H1 (cell line): ENCODE results near the gene ALDOC. TPM values are rescaled to one million over a fixed set of nuclear protein-coding genes. Genes with fewer than 3 reads are reported as not detected.

Experiments
- CTCF ChIA-PET: fragments of 300-600 bp; sonication (Branson Sonifier 250); formaldehyde crosslinking; loops from one replicate; lab custom pipeline; 2021; ENCODE audit not compliant: partially characterized antibody; lab: Charles Lee
- POLR2A ChIA-PET: fragments of 300-600 bp; sonication (Branson Sonifier 250); formaldehyde crosslinking; loops from one replicate; lab custom pipeline; 2021; ENCODE audit warnings: inconsistent platforms; ENCODE audit not compliant: partially characterized antibody; lab: Charles Lee
- DNase-seq, 2 experiments: peaks; one replicate each; pipeline versions ENCODE4 v3.0.0 to v3.0.0-alpha.2; 2010 to 2022; ENCODE audit warnings: low spot score in 2 of 2, low read depth in 1 of 2, mixed read lengths in 1 of 2
- FAIRE-seq: peaks from 2 replicates; lab custom pipeline; 2011; peaks lifted over from hg19 to GRCh38; lab: Jason Lieb, UNC
- H2AFZ ChIP-seq: 2 replicates; pipeline ENCODE4 v1.8.1; 2012; ENCODE audit warnings: low read length, inconsistent platforms
- H2AK5ac ChIP-seq: 2 replicates; pipeline ENCODE4 v1.6.1; 2013; ENCODE audit warnings: low read depth, low read length
- H2BK120ac ChIP-seq: replicated peaks from 2 replicates; pipeline ENCODE3; 2013; ENCODE audit warnings: low read depth, low read length, inconsistent platforms
- H2BK12ac ChIP-seq: 2 replicates; pipeline ENCODE4 v1.6.1; 2013; ENCODE audit warnings: low read depth, low read length
- H2BK15ac ChIP-seq: 2 replicates; pipeline ENCODE4 v1.6.1; 2013; ENCODE audit warnings: low read length
- H2BK20ac ChIP-seq: 2 replicates; pipeline ENCODE4 v1.6.1; 2013; ENCODE audit warnings: low read length
- H2BK5ac ChIP-seq: 2 replicates; pipeline ENCODE4 v1.6.1; 2013; ENCODE audit warnings: low read depth, low read length
- H3K14ac ChIP-seq: 2 replicates; pipeline ENCODE4 v1.6.1; 2013; ENCODE audit warnings: inconsistent platforms; ENCODE audit not compliant: insufficient read length
- H3K18ac ChIP-seq: 2 replicates; pipeline ENCODE4 v1.6.1; 2013; ENCODE audit warnings: low read length; ENCODE audit errors: extremely low read depth
- H3K23ac ChIP-seq: 2 replicates; pipeline ENCODE4 v1.6.1; 2013; ENCODE audit warnings: inconsistent platforms; ENCODE audit not compliant: insufficient read length
- H3K23me2 ChIP-seq: 2 replicates; pipeline ENCODE4 v1.6.1; 2013; ENCODE audit warnings: low read depth, low read length
- H3K27ac ChIP-seq: 2 replicates; pipeline ENCODE4 v1.6.1; 2011; ENCODE audit warnings: low read depth, low read length, inconsistent platforms
- H3K27me3 ChIP-seq, 4 experiments: replicated peaks in 1 of 4; 1 replicate in 1 of 4; 2 replicates in 3 of 4; pipeline versions ENCODE4 v1.6.1 to v1.8.1; 2011 to 2013; ENCODE audit warnings: low read length in 3 of 4, mild to moderate bottlenecking in 3 of 4, inconsistent platforms in 2 of 4, mixed read lengths in 2 of 4, moderate library complexity in 1 of 4; ENCODE audit not compliant: control insufficient read depth in 3 of 4, insufficient read depth in 3 of 4; ENCODE audit errors: extremely low read depth in 1 of 4
- H3K36me3 ChIP-seq, 4 experiments: 2 replicates each; pipeline versions ENCODE4 v1.6.1 to v1.8.1; 2011 to 2013; ENCODE audit warnings: mild to moderate bottlenecking in 4 of 4, low read length in 3 of 4, moderate library complexity in 2 of 4, control low read depth in 1 of 4, inconsistent platforms in 1 of 4; ENCODE audit not compliant: insufficient read depth in 4 of 4, control insufficient read depth in 2 of 4
- H3K4ac ChIP-seq: replicated peaks from 2 replicates; pipeline ENCODE3; 2013; ENCODE audit warnings: low read length, low read depth, mixed read lengths, inconsistent platforms; ENCODE audit not compliant: insufficient read length
- H3K4me1 ChIP-seq, 4 experiments: replicated peaks in 1 of 4; 1 replicate in 1 of 4; 2 replicates in 3 of 4; pipeline versions ENCODE4 v1.6.1 to v1.8.1; 2011 to 2013; ENCODE audit warnings: low read length in 3 of 4, inconsistent platforms in 2 of 4, mixed read lengths in 1 of 4; ENCODE audit not compliant: insufficient read depth in 4 of 4, control insufficient read depth in 3 of 4
- H3K4me2 ChIP-seq, 2 experiments: 2 replicates each; pipeline versions ENCODE4 v1.6.1 to v1.8.1; 2011 to 2013; ENCODE audit warnings: low read depth in 2 of 2, low read length in 2 of 2, control low read depth in 1 of 2, inconsistent platforms in 1 of 2, mild to moderate bottlenecking in 1 of 2; ENCODE audit not compliant: insufficient read depth in 1 of 2
- H3K4me3 ChIP-seq, 4 experiments: fragments of 200-600, 300-600 bp in 1 of 4; sonication (generic), shearing (Covaris generic), sonication (Bioruptor Twin) in 1 of 4; 2 replicates each; pipeline versions ENCODE4 v1.5.1 to v1.8.1; 2011 to 2016; ENCODE audit warnings: low read length in 4 of 4, low read depth in 3 of 4, control low read depth in 2 of 4, inconsistent platforms in 2 of 4, mild to moderate bottlenecking in 2 of 4, mixed read lengths in 1 of 4, moderate library complexity in 1 of 4; ENCODE audit not compliant: insufficient read depth in 2 of 4; ENCODE audit errors: extremely low read depth in 1 of 4
- H3K56ac ChIP-seq: replicated peaks from 2 replicates; pipeline ENCODE3; 2013; ENCODE audit warnings: low read depth, mild to moderate bottlenecking, mixed read lengths, low read length, inconsistent platforms; ENCODE audit not compliant: insufficient read length
- H3K79me1 ChIP-seq: 2 replicates; pipeline ENCODE4 v1.6.1; 2013; ENCODE audit warnings: low read depth, low read length, control low read depth
- H3K79me2 ChIP-seq, 2 experiments: 2 replicates each; pipeline versions ENCODE4 v1.6.1 to v1.8.1; 2012 to 2013; ENCODE audit warnings: low read length in 2 of 2, mild to moderate bottlenecking in 2 of 2, inconsistent platforms in 1 of 2; ENCODE audit not compliant: insufficient read depth in 2 of 2, control insufficient read depth in 1 of 2
- H3K9ac ChIP-seq, 4 experiments: replicated peaks in 1 of 4; 1 replicate in 1 of 4; 2 replicates in 3 of 4; pipeline versions ENCODE4 v1.6.1 to v1.8.1; 2011 to 2013; ENCODE audit warnings: low read depth in 3 of 4, low read length in 3 of 4, control low read depth in 2 of 4, mild to moderate bottlenecking in 2 of 4, moderate library complexity in 2 of 4, inconsistent platforms in 1 of 4; ENCODE audit errors: extremely low read depth in 1 of 4
- H3K9me3 ChIP-seq, 2 experiments: 2 replicates each; pipeline versions ENCODE4 v1.6.1 to v1.8.1; 2012 to 2013; ENCODE audit warnings: mild to moderate bottlenecking in 2 of 2, moderate library complexity in 2 of 2, control low read depth in 1 of 2, inconsistent platforms in 1 of 2, low read depth in 1 of 2, low read length in 1 of 2, mixed read lengths in 1 of 2; ENCODE audit not compliant: insufficient read depth in 2 of 2
- H4K20me1 ChIP-seq, 2 experiments: replicated peaks in 1 of 2; 2 replicates each; pipeline versions ENCODE3 to v1.8.1; 2011 to 2013; ENCODE audit warnings: inconsistent platforms in 2 of 2, low read length in 2 of 2, mild to moderate bottlenecking in 1 of 2; ENCODE audit not compliant: insufficient read depth in 2 of 2, control insufficient read depth in 1 of 2
- H4K5ac ChIP-seq: 2 replicates; pipeline ENCODE4 v1.6.1; 2013; ENCODE audit warnings: low read length, low read depth, mixed read lengths, inconsistent platforms; ENCODE audit not compliant: insufficient read length
- H4K8ac ChIP-seq: 2 replicates; pipeline ENCODE4 v1.8.0; 2013; ENCODE audit warnings: mild to moderate bottlenecking, moderate library complexity, low read length, inconsistent platforms; ENCODE audit not compliant: insufficient read depth; ENCODE audit errors: extremely low read depth
- H4K91ac ChIP-seq: replicated peaks from 2 replicates; pipeline ENCODE3; 2013; ENCODE audit warnings: low read length, mixed read lengths, inconsistent platforms; ENCODE audit not compliant: insufficient read length
- ASH2L ChIP-seq: fragments of 200-600, 300-600 bp; sonication (generic); IDR thresholded peaks from one replicate; pipeline ENCODE4 v1.7.1; 2017; ENCODE audit warnings: low read length
- EP300 ChIP-seq, 2 experiments: IDR thresholded peaks; 1 replicate in 1 of 2; 2 replicates in 1 of 2; pipeline ENCODE4 v1.6.1; 2011 to 2012; ENCODE audit warnings: low read depth in 2 of 2, low read length in 2 of 2, mild to moderate bottlenecking in 2 of 2, borderline replicate concordance in 1 of 2, inconsistent platforms in 1 of 2, moderate library complexity in 1 of 2
- HDAC6 ChIP-seq: IDR thresholded peaks from one replicate; pipeline ENCODE4 v1.7.1; 2012; ENCODE audit warnings: low read depth, mild to moderate bottlenecking, inconsistent platforms, low read length, moderate library complexity
- JUN ChIP-seq: IDR thresholded peaks from 2 replicates; pipeline ENCODE4 v1.6.1; 2011; ENCODE audit warnings: low read depth, mild to moderate bottlenecking, improper control_type of control experiment, low read length
- NRF1 ChIP-seq: IDR thresholded peaks from 2 replicates; pipeline ENCODE4 v1.6.1; 2011; ENCODE audit warnings: mild to moderate bottlenecking, low read depth, low read length, improper control_type of control experiment
- RBBP5 ChIP-seq: IDR thresholded peaks from 2 replicates; pipeline ENCODE4 v1.7.1; 2012; ENCODE audit warnings: low read depth, mild to moderate bottlenecking, inconsistent platforms, low read length, moderate library complexity, borderline replicate concordance
- SIN3A ChIP-seq, 2 experiments: IDR thresholded peaks in 1 of 2; conservative IDR thresholded peaks in 1 of 2; 2 replicates each; pipeline ENCODE4 v1.6.1; 2011 to 2012; ENCODE audit warnings: low read length in 2 of 2, improper control_type of control experiment in 1 of 2, low read depth in 1 of 2, mild to moderate bottlenecking in 1 of 2
- SIX5 ChIP-seq: IDR thresholded peaks from 2 replicates; pipeline ENCODE4 v1.6.1; 2011; ENCODE audit warnings: mild to moderate bottlenecking, low read depth, low read length
- TBP ChIP-seq: IDR thresholded peaks from 2 replicates; pipeline ENCODE4 v1.6.1; 2011; ENCODE audit warnings: low read depth, low read length, improper control_type of control experiment
- WGBS, 2 experiments: shearing (Covaris generic) in 1 of 2; methylation state at CpG; one replicate each; pipeline versions ENCODE4 v1.1.6 to v1.1.7; 2013 to 2015; ENCODE audit warnings: low lambda C conversion rate in 2 of 2, mixed read lengths in 2 of 2, inconsistent platforms in 1 of 2, low coverage in 1 of 2, missing lambda C conversion rate in 1 of 2; ENCODE audit not compliant: insufficient replicate concordance in 2 of 2, insufficient coverage in 1 of 2, insufficient read length in 1 of 2; ENCODE audit errors: extremely low coverage in 1 of 2, missing lambda C conversion rate in 1 of 2; 5-methylcytosine and 5-hydroxymethylcytosine counted together
- polyA plus RNA-seq, 7 experiments: library from polyadenylated mRNA; depleted of rRNA in 3 of 7; stranded (reverse) in 5 of 7; unstranded in 2 of 7; fragments of >200 nt in 5 of 7; fragments of 200-250 nt in 2 of 7; gene quantifications; 1 replicate in 5 of 7; 2 replicates in 1 of 7; 4 replicates in 1 of 7; pipeline versions ENCODE4 v1.2.1 to v1.2.3, GENCODE V29; 2011 to 2013; ENCODE audit warnings: missing spikeins in 2 of 7, mixed read lengths in 2 of 7
- total RNA-seq: library from RNA; stranded (reverse); fragmentation: NEBNext Ultra II Directional; extraction: Animal tissue kit (Norgen Biotek cat#: 25700); gene quantifications from 2 replicates; pipeline ENCODE4 v1.2.1, GENCODE V29; 2021

Gene ALDOC
- total and polyA plus RNA-seq, 2 of the 8 experiments (the other 6 are each of a cell fraction or from before 2014, with no cell fraction given), result 51.6 to 103 TPM

- H4K20me1 ChIP-seq, result peaks cover 2 to 10% of the 10 kb centered on the region in 2 experiments
- ChIA-PET CTCF (interaction anchor here (0.7 to 1.5 kb wide), 8 partner anchors 9 to 183 kb away, joined by 3 to 5 read pairs (median 4); partner anchors contain the start of genes ALDOC and VTN), POLR2A (interaction anchor here (0.6 to 3.9 kb wide), 4 partner anchors 10 to 196 kb away, joined by 3 to 23 read pairs (median 6); partner anchors contain the start of genes PIGS and POLDIP2)
- peaks cover 0 to 10% (median 2%) of the 10 kb centered on the region in 4 experiments; a peak in 2 of 7 replicates for H3K4me1 ChIP-seq
- H3K79me1 ChIP-seq, result peaks cover 7% of the 10 kb centered on the region; the same call in 1 of the 2 replicates
- H3K9me3 ChIP-seq, result no peaks in the 10 kb centered on the region
- no peak overlapping the region for H3K9ac ChIP-seq
- H4K91ac ChIP-seq, result no peak overlapping the region
- no peak overlapping the region for H2BK120ac ChIP-seq
- no peak overlapping the region for H3K14ac ChIP-seq
- H3K4ac ChIP-seq, result no peak overlapping the region
- H2BK20ac ChIP-seq, result no peak overlapping the region
- no peak overlapping the region for H4K8ac ChIP-seq
- no peak overlapping the region for H3K56ac ChIP-seq
- WGBS, 2 experiments, result 80% methylated on average over 5 of the region's 5 CpGs; no CpG with 5 or more reads in 1 of the 2 experiments
- FAIRE-seq (no peak), DNase-seq (no peak)
- H3K4me3 ChIP-seq, result peak overlapping the region; percentile 38 to 89 (median 63); a peak in 4 of 8 replicates
- no peak overlapping the region for H2BK15ac ChIP-seq
- H4K5ac ChIP-seq, result no peak overlapping the region
- no peak overlapping the region for H2AFZ ChIP-seq
- H3K23ac ChIP-seq, result no peak overlapping the region
- peaks cover 2 to 30% (median 11%) of the 10 kb centered on the region in 4 experiments for H3K36me3 ChIP-seq
- H2BK12ac ChIP-seq, result no peak overlapping the region
- peaks cover 0 to 10% of the 10 kb centered on the region in 2 experiments; a peak in 1 of 4 replicates for H3K79me2 ChIP-seq
- no peak overlapping the region for H2AK5ac ChIP-seq
- no peak overlapping the region for H3K18ac ChIP-seq
- peaks cover 7% of the 10 kb centered on the region; the same call in 1 of the 2 replicates for H3K23me2 ChIP-seq
- no peak overlapping the region for H3K27ac ChIP-seq
- H3K4me2 ChIP-seq, result peak overlapping the region; percentile 81 to 82
- no peaks in the 10 kb centered on the region; a peak in 1 of 7 replicates for H3K27me3 ChIP-seq
- H2BK5ac ChIP-seq, result no peak overlapping the region; the same call in none of the 2 replicates
- TF ChIP-seq NRF1, result no peak
- TF ChIP-seq JUN, result no peak
- TF ChIP-seq TBP, result no peak
- no peak for TF ChIP-seq HDAC6
- no peak for TF ChIP-seq ASH2L
- no peak for TF ChIP-seq EP300 (IDR thresholded peaks at IDR 0.05; ENCODE audit: borderline replicate concordance in 1 of 2, low read depth in 2 of 2, low read length in 2 of 2)
- TF ChIP-seq RBBP5, result no peak
- no peak for TF ChIP-seq SIX5
- TF ChIP-seq SIN3A (conservative IDR thresholded peaks at IDR 0.05 in 1 of 2, IDR thresholded peaks at IDR 0.05 in 1 of 2; ENCODE audit: low read depth in 1 of 2, low read length in 2 of 2), result no peak
Observed at GRCh38 chr17:28553000-28553505, 23.6 kb downstream of the ALDOC start.
